Skin epidermis (tissue), 12 donors: ENCODE data around the gene EPHA8.

Source experiments
- H3K27ac ChIP-seq, 21 experiments: fragments of 200-600 bp; sonication (generic) in 11 of 21; one replicate each; pipeline ENCODE4 v1.5.0; 2020; ENCODE audit warnings: mild to moderate bottlenecking in 3 of 21, inconsistent platforms in 2 of 21, moderate library complexity in 2 of 21
- H3K4me3 ChIP-seq, 7 experiments: fragments of 200-600 bp; sonication (generic) in 2 of 7; one replicate each; pipeline ENCODE4 v1.5.0; 2020; ENCODE audit warnings: inconsistent platforms in 2 of 7, mild to moderate bottlenecking in 2 of 7, moderate library complexity in 1 of 7

Gene EPHA8

DNA sequence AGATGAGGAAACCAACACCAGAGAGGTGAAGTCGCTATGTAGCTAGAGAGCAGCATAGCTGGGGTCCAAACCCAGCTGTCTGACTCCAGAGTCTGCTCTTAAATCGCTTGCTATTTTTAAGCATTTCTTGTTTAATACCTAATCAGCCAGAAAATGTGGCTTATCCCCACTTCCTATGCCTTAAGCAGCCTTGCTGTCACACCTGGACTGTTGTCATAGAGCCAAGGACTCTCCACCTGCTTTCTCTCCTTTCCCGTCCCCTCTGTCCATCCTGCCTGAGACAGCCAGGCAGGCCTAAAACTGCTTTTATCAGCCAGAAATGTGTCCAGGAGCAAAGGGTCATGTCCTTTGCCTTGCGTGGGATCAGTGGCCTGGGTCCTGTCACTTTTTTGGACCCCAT is 28.3 kb upstream of the EPHA8 start:
- Histone ChIP-seq H3K27ac (no peak overlapping the region), H3K4me3 (no peak overlapping the region)

- no peak overlapping the region for H3K4me3 ChIP-seq
- H3K27ac ChIP-seq, result no peak overlapping the region
Measured at GRCh38 chr1:22535399-22535798, 27.9 kb upstream of the EPHA8 start.

DNA sequence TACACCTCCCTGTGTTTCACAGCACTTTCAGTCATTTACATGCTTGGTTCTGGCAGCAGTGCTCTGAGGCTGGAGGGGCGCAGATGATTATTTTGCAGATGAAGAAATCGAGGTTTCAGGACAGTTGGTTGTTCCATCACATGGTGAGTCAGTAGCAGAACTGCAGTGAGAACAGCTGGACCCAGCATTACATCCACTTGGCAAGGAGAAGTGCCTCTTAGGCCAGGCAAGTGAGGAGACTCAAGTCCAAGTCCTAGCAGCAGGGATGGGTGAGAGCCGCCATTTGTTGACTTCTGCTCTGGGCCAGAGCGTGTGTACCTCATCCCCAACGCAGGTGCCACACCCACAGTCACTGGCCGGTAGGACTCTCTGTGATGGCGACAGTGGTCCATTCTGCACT is 26.8 kb upstream of the EPHA8 start:
- H3K27ac ChIP-seq, result no peak overlapping the region
- H3K4me3 ChIP-seq, result no peak overlapping the region

- Histone ChIP-seq H3K27ac (no peak overlapping the region), H3K4me3 (no peak overlapping the region)
Measured at GRCh38 chr1:22537441-22538139, 25.7 kb upstream of the EPHA8 start.

DNA sequence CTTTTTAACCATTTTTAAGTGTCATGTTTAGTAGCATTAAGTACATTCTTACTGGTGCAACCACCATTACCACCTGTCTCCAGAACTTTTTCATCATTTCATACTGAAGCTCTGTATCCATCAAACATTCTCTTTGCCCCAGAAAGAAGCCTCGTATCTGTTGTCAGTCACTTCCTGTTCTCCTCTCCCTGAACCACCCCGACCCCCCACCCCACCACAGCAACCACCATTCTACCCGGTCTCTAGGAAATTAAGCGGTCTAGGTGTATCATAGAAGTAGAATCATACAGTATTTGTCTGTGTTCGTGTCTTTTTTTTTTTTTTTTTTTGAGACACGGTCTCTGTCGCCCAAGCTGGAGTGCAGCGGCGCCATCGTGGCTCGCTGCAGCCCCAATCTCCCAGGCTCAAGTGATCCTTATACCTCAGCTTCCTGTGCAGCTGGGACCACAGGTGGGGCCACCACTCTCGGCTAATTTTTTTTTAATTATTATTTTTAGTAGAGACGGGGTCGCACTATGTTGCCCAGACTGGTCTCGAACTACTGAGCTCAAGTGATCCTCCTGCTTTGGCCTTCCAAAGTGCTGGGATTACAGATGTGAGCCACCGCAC is 23.7 kb upstream of the EPHA8 start:
- H3K27ac ChIP-seq, result no peak overlapping the region
- no peak overlapping the region for H3K4me3 ChIP-seq

GRCh38 chr1:22540337-22540736 is 23.0 kb upstream of the EPHA8 start:
- Histone ChIP-seq H3K27ac (no peak overlapping the region), H3K4me3 (no peak overlapping the region)

GRCh38 chr1:22542886-22543285 is 20.4 kb upstream of the EPHA8 start:
- Histone ChIP-seq H3K27ac (no peak overlapping the region), H3K4me3 (no peak overlapping the region)

DNA sequence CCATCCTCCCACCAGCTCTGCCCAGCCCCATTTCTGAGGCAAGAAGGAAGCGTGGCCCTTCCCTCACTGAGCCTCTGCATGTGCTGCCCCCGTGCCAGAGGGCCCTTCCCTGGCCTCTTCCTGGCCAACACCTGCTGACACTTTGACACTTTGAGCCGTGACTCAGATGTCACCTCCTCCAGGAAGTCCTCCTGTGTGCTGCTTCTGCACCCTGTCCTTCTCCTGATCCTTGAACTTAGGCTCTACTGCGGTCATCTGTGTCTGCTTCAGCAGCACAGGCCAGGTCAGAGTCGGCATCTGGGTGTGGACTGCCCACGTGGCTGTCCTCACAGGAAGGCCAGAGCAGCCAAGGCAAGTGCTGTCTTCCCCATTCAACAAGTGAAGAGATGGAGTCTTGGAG is 19.6 kb upstream of the EPHA8 start:
- Histone ChIP-seq H3K27ac (no peak overlapping the region), H3K4me3 (no peak overlapping the region)

GRCh38 chr1:22544606-22545005 is 18.7 kb upstream of the EPHA8 start:
- no peak overlapping the region for H3K27ac ChIP-seq

GRCh38 chr1:22545141-22545540 is 18.1 kb upstream of the EPHA8 start:
- no peak overlapping the region for H3K27ac ChIP-seq
- no peak overlapping the region for H3K4me3 ChIP-seq

More at GRCh38 chr1:22544606-22545005, 18.7 kb upstream of the EPHA8 start:
- no peak overlapping the region for H3K4me3 ChIP-seq

DNA sequence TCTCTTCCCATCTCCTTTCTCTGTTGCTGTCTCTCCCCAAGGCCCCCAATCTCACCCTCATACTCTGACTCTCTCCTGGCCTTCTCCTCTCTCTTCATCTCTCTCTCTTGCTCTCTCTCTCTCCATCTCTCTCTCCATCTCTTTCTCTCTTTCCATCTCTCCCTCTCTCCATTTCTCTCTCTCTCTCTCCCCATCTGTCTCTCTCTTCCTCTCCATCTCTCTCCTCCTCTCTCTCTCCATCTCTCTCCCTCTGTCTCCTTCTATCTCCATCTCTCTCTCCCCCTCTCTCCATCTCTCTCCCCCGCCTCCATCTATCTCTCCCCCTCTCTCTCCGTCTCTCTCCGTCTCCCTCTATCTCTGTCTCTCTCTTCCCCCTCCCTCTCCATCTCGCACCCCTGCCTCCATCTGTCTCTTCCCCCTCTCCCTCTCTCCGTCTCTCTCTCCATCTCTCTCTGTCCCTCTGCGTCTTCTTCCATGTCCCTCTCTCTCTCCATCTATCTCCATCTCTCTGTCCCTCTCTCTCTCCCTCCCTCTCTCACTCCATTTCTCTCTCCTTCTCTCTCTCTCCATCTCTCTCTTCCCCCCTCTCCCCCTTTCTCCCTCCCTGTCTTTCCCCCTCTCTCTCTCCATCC is 16.0 kb upstream of the EPHA8 start:
- Histone ChIP-seq H3K27ac (no peak overlapping the region), H3K4me3 (no peak overlapping the region)

GRCh38 chr1:22547818-22548462 is 15.3 kb upstream of the EPHA8 start:
- no peak overlapping the region for H3K4me3 ChIP-seq
- no peak overlapping the region for H3K27ac ChIP-seq

DNA sequence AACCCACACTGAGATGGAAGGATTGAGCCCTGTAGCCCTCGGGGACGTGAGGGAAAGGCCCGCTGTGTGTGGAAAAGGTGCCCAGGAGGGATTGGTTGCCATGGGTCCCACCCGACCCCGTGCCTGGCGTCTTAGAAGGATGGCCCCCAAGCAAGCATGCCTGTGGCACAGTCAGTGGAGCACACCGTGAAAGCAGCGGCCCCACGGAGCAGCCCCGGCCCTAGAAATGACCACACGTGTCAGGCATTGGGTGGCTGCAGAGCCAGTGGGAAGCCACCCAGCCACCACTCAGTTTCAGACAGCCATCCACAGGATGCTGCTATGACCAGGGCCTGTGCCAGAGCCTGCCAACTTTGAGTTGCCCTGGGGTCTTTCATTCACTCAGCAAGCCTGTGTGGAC is 13.3 kb upstream of the EPHA8 start:
- Histone ChIP-seq H3K27ac (no peak overlapping the region), H3K4me3 (no peak overlapping the region)

- Histone ChIP-seq H3K4me3 (no peak overlapping the region), H3K27ac (no peak overlapping the region)
Measured at GRCh38 chr1:22551591-22551990, 11.7 kb upstream of the EPHA8 start.

GRCh38 chr1:22552021-22552420 is 11.3 kb upstream of the EPHA8 start:
- no peak overlapping the region for H3K27ac ChIP-seq
- H3K4me3 ChIP-seq, result no peak overlapping the region

DNA sequence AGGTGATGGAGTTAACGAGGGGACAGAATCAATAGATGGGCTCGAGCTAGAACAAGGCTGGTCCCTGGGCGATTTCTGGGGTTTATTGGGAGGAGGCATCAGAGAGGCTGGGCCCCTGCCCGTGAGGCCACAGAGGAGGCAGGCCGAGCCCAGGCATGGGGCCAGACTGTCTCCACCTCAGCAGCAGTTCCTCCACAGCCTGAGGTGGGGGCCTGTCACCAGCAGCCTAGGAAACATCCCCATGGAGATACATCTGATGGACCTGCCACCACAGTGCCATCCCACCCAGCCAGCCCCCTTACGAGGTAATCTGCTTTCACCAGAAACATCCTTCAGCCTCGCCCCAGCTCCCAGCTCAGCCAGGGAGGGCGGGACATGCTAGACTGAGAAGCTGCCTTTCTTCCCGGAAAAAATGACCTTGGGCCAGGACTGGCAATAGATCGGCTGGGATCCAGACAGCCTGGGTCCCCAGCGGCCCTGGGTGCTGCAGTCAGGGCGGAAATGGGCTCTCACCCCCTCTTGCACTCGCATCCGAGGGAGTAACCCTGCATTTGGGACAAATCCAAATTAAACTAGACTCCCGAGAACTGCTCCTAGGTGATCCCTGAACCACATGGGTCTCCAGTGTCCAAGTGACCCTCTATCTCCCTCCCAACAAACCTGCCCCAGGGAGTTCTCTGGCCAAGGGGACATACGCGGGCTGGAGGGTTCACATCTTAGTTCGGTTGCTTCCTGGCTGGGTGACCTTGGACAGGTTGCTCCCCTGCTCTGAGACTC is 10.0 kb upstream of the EPHA8 start:
- Histone ChIP-seq H3K4me3 (no peak overlapping the region), H3K27ac (no peak overlapping the region)

DNA sequence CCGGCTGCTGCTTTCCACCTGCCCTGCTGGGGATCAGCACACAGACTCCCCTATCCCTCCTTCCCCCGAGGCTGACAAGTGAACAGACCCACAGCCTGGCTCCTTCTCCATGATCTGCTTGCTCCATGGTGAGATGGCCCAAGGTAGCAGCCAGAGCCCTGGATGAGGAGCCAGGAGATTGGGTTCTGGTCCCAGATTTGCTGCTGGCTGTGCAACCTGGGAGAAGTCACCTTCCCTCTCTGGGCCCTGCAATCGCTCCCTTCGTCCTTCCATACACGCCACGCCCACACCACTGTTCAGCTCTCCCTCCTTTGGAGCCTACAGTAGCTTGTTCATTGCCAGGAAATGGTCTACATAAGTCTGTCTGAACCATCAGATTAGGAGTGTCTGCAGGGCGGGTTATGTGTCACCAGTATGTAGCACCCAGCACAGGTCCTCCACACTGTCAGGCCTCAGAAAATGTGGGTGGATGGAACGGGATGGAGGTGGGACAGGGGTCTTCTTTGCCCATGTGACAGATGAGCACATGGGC is 9.2 kb upstream of the EPHA8 start:
- H3K4me3 ChIP-seq, result no peak overlapping the region
- H3K27ac ChIP-seq, result no peak overlapping the region

GRCh38 chr1:22555371-22555656 is 8.0 kb upstream of the EPHA8 start:
- Histone ChIP-seq H3K4me3 (no peak overlapping the region), H3K27ac (no peak overlapping the region)

GRCh38 chr1:22556391-22557104 is 6.7 kb upstream of the EPHA8 start:
- no peak overlapping the region for H3K4me3 ChIP-seq

More at GRCh38 chr1:22556391-22557104, 6.7 kb upstream of the EPHA8 start:
- peak overlapping the region in 1 of 21 experiments; percentile 32 for H3K27ac ChIP-seq
